DND-41 (cell line): Measurements from ENCODE around the gene GHRL.

Source experiments
- CTCF ChIP-seq: IDR thresholded peaks from 2 replicates; pipeline ENCODE4 v1.5.1; 2012; ENCODE audit warnings: borderline replicate concordance, low read length, moderate library complexity, mild to moderate bottlenecking; ENCODE audit not compliant: poor library complexity, severe bottlenecking; ENCODE audit errors: extremely low read depth
- EZH2 ChIP-seq: IDR thresholded peaks from 3 replicates; pipeline ENCODE4 v1.6.1; 2012; ENCODE audit warnings: borderline replicate concordance, low read depth, mild to moderate bottlenecking, moderate library complexity, low read length, inconsistent platforms; ENCODE audit not compliant: severe bottlenecking

DNA sequence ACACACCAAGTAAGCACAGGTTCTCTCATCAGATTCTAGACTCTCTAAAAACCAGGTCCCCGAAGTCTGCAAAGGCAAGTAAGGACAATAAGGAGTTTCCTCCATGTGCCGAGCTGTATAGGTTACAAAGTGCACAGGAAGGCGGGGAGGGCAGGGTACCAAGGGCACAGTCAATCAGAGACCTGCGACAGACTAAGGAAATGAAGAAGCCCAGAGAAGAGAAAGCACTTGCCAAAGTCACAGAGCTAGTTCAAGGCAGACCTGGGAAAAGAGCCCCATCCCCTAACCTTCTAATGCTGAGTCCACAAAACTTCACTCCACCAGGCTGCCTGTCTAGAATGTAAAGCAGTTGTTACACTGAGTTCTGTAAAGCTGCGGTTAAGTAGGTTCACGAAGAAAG, 26.5 kb upstream of the GHRL start:
- no peak for TF ChIP-seq CTCF
- no peak for TF ChIP-seq EZH2
